ENCODE measurements around the gene RBM47. TPM values are rescaled to one million over a fixed set of nuclear protein-coding genes. Genes with fewer than 3 reads are reported as not detected.
"Not testable (repeated sequence)": the region's sequence is repeated elsewhere in the genome, so short reads cannot be mapped to it uniquely, and the experiment has no call there.

The RBM47 gene
- polyA plus RNA-seq, 4 donors = 79.7 to 96.0 (median 82.0) TPM

DNA sequence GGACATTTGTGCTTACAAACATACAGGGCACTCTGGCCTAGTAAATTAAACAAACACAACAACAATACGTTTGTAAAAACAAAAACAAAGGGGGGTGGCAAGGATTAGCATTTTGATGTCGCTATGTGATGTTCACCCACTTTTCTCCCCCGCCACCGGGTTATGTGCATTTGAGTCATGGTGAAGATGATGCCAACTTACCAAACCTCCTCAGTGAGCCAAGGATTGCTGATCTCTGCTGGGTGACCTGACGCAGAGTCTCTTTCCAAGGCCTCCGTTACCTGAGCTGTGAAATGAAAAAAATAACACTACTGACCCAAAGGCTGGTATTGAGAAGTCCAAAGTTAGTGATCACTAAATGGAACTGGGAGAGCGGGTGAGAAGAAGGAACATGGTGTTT lies 85.4 kb downstream of the RBM47 start:
- DNase-seq (ENCODE audit: low read depth in 4 of 4, low spot score in 2 of 4) = no peak

DNA sequence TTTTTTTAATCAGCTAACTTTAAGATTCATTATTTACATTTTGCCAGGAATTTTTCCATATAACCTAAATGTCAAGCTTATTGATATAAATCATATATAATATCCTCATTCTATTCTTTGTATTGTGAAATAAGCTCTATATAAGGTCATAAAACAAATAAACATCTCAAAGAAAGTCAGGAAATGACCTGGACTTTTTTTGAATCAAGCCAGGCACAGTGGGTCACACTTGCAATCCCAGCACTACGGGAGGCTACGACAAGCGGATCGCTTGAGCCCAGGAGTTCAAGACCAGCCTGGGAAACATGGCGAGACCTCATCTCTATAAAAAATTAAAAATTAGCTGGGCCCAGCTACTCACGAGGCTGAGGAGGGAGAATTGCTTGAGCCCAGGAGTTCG lies 88.9 kb downstream of the RBM47 start:
- DNase-seq (ENCODE audit: low read depth in 4 of 4, low spot score in 2 of 4) = no peak

DNA sequence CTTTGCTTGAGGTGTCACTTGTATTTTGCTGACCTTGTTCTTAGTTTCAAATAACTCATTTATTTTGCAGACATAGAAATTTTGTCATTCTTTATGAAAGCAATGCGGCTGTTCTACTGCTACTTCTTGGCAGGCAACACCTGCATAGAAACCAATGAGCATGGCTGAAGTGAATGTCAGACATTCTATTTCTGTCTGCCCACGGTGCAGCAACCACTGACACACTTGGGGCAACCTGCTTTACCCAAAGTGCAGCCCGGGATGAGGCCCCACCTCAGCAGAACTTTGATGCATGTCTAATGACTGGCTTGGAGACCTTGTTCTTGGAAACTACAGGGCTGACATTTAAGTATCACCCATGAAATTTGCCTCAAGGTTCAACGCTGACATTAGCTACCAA lies 93.6 kb downstream of the RBM47 start:
- DNase-seq (ENCODE audit: low read depth in 4 of 4, low spot score in 2 of 4) = no peak

DNA sequence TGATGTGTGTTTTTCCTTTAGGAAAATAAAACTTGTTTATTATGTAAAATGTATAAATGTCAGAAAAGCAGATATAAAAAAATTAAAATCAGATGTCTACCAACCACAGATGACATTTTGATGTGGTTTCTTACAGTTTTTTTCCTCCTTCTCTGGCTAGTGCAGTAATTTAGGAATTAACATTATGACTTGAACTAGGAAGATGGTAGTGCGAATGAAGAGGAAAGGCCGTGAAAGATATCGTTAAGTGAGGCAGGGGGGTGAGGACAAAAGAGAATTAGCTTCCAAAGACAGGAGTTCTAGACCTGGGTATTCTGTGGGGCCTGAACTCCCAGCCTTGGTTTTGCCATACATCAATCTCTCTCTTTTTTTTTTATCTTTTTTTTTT lies 98.0 kb downstream of the RBM47 start:
- no peak for DNase-seq (ENCODE audit: low read depth in 4 of 4, low spot score in 2 of 4)

DNA sequence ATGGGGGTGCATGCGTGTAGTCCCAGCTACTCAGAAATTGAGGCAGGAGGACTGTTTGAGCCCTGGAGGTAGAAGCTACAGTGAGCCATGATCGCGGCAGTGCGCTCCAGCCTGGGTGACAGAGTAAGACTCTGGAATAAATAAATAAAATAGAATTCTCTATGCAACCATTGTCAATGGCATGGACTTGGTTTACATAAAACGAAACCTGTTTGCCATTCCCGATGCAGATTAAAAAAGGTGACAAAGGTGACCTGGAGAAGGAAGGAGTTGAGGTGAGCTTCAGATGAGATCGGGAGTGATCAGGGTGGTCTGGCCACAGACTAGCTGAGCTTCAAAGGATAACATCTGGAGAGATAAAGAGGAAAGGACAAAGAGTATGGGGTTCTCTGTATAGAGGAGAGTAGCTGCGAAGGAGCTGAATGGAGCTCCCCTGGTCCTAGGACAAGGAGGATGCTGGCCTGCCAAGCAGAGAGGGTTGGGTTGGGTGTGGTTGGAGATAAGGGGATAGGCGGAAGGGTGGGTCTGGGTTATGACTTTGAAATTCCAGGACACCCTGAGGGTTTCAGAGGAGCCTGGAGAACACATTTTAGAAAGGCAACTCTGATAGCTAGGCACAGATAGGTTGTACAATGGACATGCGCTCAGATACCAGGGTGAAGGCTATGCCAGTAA lies 98.6 kb downstream of the RBM47 start:
- DNase-seq (ENCODE audit: low read depth in 4 of 4, low spot score in 2 of 4) = no peak

DNA sequence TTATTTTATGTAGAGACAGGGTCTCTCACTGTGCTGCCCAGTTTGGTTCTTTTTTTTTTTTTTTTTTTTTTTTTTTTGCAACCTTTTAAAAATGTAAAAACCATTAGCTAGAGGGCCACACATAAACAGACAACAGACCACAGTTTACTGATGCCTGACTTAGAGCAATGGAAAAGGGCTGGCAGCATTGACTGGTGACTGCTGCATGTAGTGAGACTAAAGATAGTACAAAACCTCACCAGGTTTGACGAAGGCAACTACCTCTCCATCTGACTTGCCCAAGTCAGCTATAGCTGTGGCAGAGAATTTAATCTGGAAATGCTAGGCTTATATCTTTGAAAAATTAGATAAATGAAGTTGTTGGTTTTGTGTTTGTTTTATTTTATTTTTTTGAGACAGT lies 102.9 kb downstream of the RBM47 start:
- DNase-seq (ENCODE audit: low read depth in 4 of 4, low spot score in 2 of 4) = no peak

DNA sequence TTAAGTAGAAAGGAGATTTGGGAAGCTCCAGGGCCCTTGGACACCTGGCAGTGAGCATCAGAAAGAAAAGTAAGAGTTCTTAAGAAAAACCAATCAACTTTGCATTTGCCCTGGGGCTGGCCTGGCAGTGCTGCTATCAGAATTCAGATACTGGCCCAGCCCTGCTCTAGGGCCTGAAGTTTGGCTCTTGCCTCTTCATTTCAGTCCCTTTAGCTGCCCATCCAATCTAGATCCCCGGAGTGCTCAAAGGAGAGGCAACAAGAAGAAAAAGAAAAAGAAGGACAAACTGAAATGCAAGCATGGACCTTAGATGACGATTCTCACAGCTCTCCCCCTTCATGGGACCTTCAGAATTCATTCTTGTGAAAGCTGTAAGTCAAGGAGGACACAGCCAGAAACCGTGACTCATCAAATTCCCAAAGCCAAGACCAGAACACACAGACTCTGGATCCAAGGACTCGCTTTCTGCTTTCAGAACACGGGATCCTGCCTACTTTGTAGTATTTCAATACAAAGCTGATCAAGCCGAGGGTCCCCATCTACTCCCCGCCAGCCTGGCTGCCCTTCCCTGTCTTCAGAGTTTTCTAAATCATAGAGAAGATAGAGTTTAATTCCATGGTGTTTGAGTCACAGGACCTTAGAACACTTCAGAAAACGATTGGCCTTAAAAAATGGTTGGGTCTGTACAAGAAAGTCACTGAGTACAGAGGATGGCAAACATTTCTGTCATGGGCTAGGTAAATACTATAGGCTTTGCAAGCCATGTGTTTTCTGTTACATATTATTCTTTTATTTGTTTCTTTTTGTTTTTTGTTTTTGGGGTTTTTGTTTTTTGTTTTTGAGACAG lies 103.7 kb downstream of the RBM47 start:
- no peak for DNase-seq (ENCODE audit: low read depth in 4 of 4, low spot score in 2 of 4)

DNA sequence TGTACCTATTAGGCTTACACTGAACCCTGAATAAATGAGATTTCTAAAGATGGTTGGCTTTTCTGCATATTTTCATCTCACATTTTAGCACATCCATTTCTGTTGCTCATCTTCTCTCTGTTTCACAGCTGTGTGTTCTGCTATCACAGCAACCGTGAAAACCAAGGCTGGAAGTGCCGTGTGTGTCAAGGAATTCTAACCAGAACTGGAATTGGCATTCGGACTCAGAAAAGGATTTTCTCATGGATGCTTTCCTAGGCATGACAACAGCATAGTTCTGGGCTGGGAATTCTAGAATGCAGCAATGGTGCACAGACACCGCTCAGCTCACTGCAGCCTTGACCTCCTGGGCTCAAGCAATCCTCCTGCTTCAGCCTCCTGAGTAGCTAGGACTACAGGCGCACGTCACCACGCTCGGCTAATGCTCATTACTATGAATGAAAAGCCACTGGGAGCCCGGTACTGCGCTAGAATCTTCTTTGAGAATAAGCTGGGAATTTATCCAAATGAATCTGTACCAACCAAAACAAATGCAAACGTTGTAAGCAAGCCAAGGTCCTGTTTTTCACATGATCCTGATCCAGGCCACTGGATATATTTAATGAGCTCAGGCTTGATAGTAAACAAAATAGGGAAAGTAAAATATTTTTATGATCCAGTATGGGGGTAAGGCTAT lies 105.2 kb downstream of the RBM47 start:
- no peak for DNase-seq (ENCODE audit: low read depth in 4 of 4, low spot score in 2 of 4)

DNA sequence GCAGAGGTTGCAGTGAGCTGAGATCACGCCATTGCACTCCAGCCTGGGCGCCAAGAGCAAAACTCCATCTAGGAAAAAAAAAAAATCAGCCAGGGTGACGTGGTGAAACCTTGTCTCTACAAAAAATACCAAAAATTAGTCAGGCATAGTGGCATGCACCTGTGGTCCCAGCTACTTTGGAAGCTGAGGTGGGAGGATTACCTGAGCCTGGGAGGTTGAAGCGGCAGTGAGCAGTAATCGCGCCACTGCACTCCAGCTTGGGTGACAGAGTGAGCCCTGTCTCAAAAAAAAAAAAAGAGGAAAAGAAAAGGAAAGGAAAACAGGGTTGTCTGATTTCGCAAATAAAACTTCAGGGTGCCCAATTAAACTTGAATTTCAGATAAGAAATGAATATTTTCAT lies 106.1 kb downstream of the RBM47 start:
- no peak for DNase-seq (ENCODE audit: low read depth in 4 of 4, low spot score in 2 of 4)

DNA sequence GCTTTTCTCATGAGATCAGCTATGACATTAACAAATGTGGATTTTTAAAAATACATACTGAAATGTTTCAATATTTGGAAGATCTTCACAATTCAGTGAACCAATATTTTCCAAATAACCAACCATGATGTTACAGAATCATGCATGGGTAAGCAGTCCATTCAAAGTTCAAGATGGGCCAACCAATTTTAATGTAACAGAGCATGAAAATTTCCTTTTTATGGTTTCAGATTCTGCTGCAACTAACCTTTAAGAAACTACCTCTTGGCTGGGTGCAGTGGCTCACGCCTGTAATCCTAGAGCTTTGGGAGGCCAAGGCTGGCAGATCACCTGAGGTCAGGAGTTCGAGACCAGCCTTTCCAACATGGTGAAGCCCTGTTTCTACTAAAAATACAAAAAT lies 107.7 kb downstream of the RBM47 start:
- no peak for DNase-seq (ENCODE audit: low read depth in 4 of 4, low spot score in 2 of 4)

DNA sequence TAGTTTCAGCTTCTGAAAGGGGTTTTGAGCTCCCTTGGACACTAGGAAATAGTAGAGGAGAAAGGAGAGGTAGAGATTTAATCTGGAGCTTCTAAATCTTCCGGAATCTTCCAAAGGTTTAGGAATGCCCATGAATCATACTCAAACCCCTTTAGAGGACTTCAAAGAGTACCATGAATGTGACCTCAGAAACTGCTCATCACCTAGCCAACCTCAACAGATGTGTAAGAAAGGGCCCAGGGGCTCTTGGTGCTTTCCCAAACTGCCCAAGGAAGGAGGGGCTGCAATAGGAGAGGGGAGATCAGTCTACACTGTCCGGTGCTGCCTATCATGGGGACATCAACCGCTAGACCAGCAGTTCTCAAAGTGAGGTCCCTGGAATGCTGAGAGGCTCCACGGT lies 109.1 kb downstream of the RBM47 start:
- no peak for DNase-seq (ENCODE audit: low read depth in 4 of 4, low spot score in 2 of 4)

DNA sequence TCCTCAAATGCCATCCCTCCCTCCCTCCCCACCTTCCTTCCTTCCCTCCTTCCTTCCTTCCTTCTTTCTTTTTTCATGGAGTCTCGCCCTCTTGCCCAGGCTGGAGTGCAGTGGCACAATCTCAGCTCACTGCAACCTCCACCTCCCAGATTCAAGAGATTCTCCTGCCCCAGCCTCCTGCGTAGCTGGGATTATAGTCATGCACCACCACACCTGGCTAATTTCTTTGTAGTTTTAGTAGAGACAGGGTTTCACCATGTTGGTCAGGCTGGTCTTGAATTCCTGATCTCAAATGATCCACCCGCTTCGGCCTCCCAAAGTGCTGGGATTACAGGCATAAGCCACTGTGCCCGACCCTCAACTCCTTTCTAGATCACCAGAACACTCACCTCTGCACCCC lies 112.6 kb downstream of the RBM47 start:
- DNase-seq (ENCODE audit: low read depth in 4 of 4, low spot score in 2 of 4) = not testable (repeated sequence)

DNA sequence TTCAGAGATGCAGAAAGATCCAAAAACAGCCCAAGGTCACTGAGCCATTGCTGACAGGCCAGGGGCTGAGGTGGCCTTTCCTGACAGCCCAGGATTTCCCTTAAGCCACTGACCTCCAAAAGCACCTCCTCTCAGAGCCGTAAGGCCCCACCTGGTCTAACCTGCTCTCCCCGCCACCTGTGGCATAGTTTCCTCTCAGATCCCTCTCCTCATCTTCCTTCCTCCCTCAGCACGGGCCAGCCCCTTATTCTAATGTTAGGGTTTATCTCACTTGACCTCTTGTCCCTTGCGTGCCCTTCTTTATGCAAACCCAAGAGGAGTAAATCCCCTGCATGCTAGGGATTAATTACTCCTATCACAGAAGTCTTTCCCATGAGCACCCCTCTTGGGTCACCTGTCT lies 113.0 kb downstream of the RBM47 start:
- no peak for DNase-seq (ENCODE audit: low read depth in 4 of 4, low spot score in 2 of 4)

DNA sequence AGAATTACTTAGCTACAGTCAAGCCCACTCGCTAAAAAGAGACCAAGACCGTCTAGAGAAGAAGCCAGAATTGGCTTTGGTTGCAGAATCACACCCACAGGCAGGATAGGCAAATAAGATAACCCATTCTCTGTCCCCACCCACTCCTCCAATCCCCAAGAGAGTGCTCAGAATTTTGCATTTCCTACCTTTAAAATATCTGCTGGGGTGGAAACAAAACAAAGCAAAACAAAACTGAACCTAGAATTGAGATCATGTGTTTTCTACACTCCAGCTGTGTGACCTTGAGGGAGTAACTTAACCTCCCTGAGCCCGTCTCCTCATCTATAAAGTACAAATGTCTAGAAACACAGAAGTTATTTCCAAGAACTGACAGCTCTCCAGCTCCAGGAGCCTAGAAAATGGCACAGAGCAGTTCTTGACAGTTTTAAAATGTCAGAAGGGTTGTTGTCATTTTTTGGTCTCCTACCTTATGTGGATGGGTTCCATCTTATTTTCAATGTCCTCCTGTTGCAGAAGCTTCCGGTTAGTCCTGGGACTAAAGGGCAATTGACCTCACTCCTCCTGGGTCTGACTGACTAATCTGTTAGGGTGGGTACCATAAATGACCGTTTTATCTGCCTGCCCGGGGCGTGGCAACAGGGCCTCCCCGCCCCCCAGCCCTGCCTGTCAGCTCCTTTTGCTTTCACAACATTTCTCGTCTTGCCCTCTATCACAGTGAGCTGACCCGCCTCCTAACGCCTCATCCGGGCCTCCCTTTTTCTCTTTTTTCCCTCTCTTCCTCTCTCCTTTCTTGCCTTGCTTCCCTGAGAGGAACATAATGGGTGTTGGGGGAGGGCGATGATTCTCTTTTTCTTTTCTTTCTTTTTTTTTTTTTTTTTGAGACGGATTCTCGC lies 114.0 kb downstream of the RBM47 start:
- DNase-seq (ENCODE audit: low read depth in 4 of 4, low spot score in 2 of 4) = no peak

DNA sequence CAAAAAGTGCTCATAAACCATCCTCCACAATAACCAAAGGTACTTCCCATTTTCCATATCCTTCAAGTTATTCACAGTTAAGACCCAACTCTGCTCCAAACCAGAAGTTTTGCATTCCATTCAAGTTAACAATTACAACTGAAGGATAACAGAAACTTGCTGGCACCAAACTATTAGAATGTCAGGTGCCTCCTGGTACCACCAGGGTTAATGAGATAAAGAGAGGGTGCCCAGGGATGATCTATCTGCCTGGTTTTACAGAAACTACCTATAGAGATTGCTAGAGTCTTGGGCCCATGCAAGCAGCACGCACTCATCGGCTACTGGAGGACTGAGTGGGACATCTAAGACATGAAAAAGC lies 114.6 kb downstream of the RBM47 start:
- peak in 1 of 4 donors; percentile 63 for DNase-seq (ENCODE audit: low read depth in 4 of 4, low spot score in 2 of 4)

DNA sequence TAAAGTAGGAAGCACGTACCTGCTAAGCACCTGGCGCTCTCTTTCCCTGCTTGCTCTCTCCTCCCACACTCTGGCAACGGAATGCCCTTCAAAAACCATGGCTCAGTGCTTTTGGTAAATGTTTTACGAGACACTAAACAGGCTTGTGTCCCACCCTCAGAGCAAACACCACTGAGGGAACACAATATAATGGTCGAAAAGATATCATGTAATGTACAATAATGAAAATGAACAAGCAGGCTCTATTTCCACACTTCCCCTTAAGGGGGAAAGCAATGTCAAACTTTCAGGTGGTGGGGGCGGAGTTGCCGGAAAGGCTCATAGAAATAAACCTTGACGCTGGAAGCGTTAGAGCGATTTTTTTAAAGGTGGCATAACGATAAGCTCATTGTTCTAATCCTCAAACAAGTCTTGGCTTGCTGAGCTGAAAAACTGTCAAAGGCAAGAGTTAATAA lies 115.1 kb downstream of the RBM47 start:
- DNase-seq (ENCODE audit: low read depth in 4 of 4, low spot score in 2 of 4) = peak in 1 of 4 donors; percentile 73

DNA sequence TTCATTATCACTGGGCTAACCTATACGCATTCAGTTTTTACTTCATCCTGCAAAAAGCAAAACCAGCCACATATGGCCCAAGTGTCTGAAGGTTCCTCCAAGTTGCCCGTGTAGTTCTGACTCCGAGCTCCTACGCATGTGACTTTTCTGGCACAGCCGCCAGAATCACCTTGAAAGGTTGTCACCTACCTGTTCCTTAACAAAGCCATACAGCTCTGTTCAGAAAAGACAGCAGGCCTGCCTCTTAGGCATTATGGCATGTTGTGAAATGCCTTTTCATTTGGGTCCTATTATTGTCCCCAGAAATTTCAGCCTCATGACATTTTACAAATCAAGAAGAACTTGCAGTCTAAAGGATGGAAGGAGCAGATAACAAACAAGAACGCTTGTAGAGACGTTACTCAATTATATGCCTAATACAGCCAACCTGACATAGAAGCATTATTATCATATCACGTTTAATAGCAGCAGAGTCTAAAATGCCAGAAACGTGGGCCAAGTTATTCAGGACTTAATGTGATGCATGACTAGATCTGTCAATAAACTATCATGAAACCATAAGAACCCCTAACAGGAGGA lies 118.5 kb downstream of the RBM47 start:
- DNase-seq (ENCODE audit: low read depth in 4 of 4, low spot score in 2 of 4) = no peak

DNA sequence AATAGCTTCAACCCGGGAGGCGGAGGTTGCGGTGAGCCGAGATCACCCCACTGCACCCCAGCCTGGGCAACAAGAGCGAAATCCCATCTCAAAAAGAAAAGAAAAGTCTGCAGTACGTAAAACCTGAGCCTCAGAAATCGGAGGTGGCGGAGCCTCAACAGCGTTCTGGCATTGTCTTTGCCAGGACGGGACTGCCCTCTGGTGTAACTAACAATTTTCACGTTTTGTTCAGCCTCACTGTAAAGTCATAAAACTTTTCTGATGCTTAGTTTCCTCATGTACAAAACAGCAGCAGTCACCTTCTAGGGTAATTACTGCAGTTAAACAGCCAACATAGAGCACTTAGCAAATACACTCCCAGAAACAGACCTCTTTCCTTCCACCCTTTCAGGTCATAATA lies 121.7 kb downstream of the RBM47 start:
- DNase-seq (ENCODE audit: low read depth in 4 of 4, low spot score in 2 of 4) = no peak

DNA sequence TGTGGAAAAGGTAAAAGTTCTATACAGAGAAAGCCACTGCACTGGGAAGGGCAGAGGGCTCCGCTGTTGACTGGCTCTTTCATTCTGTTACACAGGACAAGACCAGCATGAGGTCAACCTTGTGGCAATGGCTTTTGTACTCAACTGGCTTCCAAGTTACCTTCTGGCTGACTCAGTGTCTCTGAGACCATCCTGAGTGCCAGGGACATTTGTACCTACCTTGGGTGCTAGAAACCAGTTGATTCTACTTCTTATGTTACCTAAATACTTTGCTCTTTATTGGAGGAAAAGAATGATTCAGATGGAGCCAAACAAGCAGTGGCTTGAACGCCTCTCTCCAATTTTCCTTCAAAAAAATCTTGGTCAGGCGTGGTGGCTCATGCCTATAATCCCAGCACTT lies 123.2 kb downstream of the RBM47 start:
- no peak for DNase-seq (ENCODE audit: low read depth in 4 of 4, low spot score in 2 of 4)

DNA sequence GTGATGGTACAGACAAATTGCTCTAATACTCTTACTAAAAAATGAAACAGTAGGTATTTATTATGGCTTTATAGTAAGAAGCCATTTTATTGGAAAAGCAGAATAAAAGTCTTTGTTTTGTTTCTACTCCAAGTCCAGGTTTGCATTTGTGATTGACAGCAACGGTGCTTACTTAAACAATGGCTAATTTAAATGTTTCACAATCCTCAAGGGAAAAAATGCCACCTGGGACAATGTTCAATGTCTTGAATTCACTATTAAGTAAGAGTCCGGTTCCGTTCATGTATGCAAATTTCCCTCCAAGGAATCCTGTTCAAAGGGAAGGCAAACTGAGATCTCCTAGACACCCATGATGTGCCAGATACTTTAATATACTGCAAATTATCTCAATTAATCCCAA lies 123.6 kb downstream of the RBM47 start:
- no peak for DNase-seq (ENCODE audit: low read depth in 4 of 4, low spot score in 2 of 4)
